Right lobe of liver (tissue), 6 donors: Measurements from ENCODE around the gene BICDL2. TPM values are rescaled to one million over a fixed set of nuclear protein-coding genes. Genes with fewer than 3 reads are reported as not detected.

ENCODE experiments used
- ATAC-seq, 4 donors: fragments of 200-7000 bp; cut with Tn5 transposase; one replicate each; pipeline ENCODE4 v1.9.1; 2020; ENCODE audit warnings: mild to moderate bottlenecking in 4 of 4, moderate library complexity in 4 of 4
- DNase-seq, 3 donors: peaks; one replicate each; pipeline ENCODE4 v3.0.0-alpha.2; 2020
- H3K27ac ChIP-seq, 3 donors: fragments of 200-600 bp; one replicate each; pipeline ENCODE4 v1.8.0; 2022
- H3K27me3 ChIP-seq, 2 donors: fragments of 200-600 bp; one replicate each; pipeline ENCODE4 v1.8.0; 2022
- H3K36me3 ChIP-seq, 4 donors: fragments of 200-600 bp; sonication (generic) in 1 of 4; one replicate each; pipeline versions ENCODE4 v1.5.1 to v1.8.0; 2017 to 2022; ENCODE audit warnings: control low read depth in 1 of 4
- H3K4me1 ChIP-seq, 4 donors: fragments of 200-600 bp; sonication (generic) in 1 of 4; one replicate each; pipeline versions ENCODE4 v1.5.1 to v1.8.0; 2017 to 2022; ENCODE audit warnings: control low read depth in 1 of 4
- H3K4me3 ChIP-seq, 3 donors: fragments of 200-600 bp; one replicate each; pipeline ENCODE4 v1.8.0; 2022
- H3K9me3 ChIP-seq, 4 donors: fragments of 200-600 bp; sonication (generic) in 1 of 4; one replicate each; pipeline versions ENCODE4 v1.5.1 to v1.8.0; 2017 to 2022; ENCODE audit warnings: control low read depth in 1 of 4
- POLR2A ChIP-seq: fragments of 450-650 bp; IDR thresholded peaks from one replicate; pipeline ENCODE4 v1.6.1; 2017; ENCODE audit warnings: antibody characterized with exemption, mild to moderate bottlenecking
- WGBS: methylation state at CpG from one replicate; pipeline ENCODE4 v1.1.6; 2018; ENCODE audit warnings: low coverage, low lambda C conversion rate; ENCODE audit not compliant: insufficient coverage; ENCODE audit errors: missing lambda C conversion rate; 5-methylcytosine and 5-hydroxymethylcytosine counted together
- intact Hi-C, 2 donors: fragments of 100-400 bp; cut with DNase I; formaldehyde crosslinking; loops; one replicate each; pipeline versions ENCODE4 v1.11.2 to v1.14.1; 2022
- total RNA-seq, 6 experiments: library from RNA; depleted of rRNA in 2 of 6; stranded (reverse); fragments of >200 nt in 2 of 6; fragmentation: NEBNext Ultra II Directional in 3 of 6; extraction: Animal tissue kit (Norgen Biotek cat#: 25700) in 3 of 6; gene quantifications; one replicate each; pipeline versions ENCODE4 v1.1.0 to v1.2.4, GENCODE V29; 2016 to 2023
- TF ChIP-seq, protein P1 (sequence below), 4 donors: fragments of 200-600 bp in 3 of 4; fragments of 450-650 bp in 1 of 4; IDR thresholded peaks; one replicate each; pipeline versions ENCODE4 v1.5.1 to v1.8.0; 2016 to 2022; ENCODE audit warnings: antibody characterized with exemption in 4 of 4, mild to moderate bottlenecking in 2 of 4
- donor health status: DM: no; HTN: yes; CAD: no.
- donor health status: DM: no; HTN: no; CAD: no.
- donor health status: DM: no; HTN: no; CAD: no.
- donor health status: DM: no; HTN: yes; CAD: no.
- donor health status: DM: no; HTN: yes; CAD: no.

Gene BICDL2
- total RNA-seq, 6 experiments from 2014 or later: 0.11 to 0.58 (median 0.48) TPM; not detected in 1

DNA sequence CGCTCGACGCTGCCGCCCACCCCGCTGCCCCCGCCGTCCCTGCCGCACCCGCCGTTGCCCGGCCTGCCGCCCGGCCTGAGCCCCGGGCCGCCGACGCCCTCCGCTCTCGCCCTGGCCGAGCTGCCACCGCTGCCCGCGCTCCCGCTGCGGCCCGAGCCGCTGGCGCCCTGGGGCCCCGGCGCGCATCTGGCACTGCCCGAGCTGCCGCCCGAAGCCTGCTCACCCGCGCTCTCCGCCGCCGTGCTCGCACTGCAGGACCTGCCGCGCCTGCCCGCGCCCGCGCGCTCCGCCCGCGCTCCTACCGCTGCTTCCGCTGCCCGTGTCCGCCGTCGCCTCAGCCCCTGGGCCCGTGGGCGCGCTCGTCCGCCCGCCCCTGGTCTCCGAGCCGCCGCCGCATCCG lies 32.4 kb downstream of the BICDL2 start:
- DNase-seq (no peak), ATAC-seq (no peak)
- Histone ChIP-seq H3K36me3 (no peaks in the 10 kb centered on the region), H3K4me1 (peaks cover 0 to 35% (median 18%) of the 10 kb centered on the region in 4 donors), H3K9me3 (no peaks in the 10 kb centered on the region), H3K27ac (peak overlapping the region in 1 of 3 donors; percentile 83), H3K4me3 (peak overlapping the region in 1 of 3 donors; percentile 53), H3K27me3 (no peaks in the 10 kb centered on the region)
- TF ChIP-seq, protein P1, sequence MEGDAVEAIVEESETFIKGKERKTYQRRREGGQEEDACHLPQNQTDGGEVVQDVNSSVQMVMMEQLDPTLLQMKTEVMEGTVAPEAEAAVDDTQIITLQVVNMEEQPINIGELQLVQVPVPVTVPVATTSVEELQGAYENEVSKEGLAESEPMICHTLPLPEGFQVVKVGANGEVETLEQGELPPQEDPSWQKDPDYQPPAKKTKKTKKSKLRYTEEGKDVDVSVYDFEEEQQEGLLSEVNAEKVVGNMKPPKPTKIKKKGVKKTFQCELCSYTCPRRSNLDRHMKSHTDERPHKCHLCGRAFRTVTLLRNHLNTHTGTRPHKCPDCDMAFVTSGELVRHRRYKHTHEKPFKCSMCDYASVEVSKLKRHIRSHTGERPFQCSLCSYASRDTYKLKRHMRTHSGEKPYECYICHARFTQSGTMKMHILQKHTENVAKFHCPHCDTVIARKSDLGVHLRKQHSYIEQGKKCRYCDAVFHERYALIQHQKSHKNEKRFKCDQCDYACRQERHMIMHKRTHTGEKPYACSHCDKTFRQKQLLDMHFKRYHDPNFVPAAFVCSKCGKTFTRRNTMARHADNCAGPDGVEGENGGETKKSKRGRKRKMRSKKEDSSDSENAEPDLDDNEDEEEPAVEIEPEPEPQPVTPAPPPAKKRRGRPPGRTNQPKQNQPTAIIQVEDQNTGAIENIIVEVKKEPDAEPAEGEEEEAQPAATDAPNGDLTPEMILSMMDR (IDR thresholded peaks at IDR 0.05): no peak
- intact Hi-C loops: no loop called here
- WGBS: no CpG with 5 or more reads among the region's 67 CpGs

DNA sequence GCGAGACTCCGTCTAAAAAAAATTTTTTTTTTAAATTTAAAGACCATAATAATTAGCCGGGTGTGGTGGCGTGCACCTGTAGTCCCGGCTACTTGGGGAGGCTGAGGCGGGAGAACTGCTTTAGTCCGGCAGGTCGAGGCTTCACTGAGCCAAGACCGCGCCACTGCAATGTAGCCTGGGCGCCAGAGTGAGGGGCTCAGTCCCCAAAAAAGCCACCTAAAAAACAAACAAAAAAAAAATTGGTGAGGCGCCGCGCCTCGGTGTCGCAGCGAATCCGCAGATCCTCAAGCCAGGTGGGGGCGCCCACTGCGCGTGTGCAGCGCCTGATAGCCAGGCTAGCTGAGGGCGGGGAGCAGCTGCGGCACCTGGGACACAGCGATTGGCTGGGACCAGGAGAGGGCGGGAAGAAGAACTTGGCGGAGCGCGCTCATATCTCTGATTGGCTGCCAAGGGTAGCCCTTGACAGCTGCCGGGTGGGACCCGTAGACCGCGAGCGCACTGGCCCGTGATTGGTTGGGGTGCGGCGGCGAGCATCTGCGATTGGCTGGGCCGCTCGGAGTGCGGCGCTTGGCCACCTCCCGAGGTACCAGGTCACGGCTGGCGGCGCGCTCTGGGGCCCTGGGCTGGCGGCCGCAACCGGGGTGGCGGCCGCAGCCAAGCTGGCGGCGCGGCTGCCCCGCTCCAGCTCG lies 33.0 kb downstream of the BICDL2 start:
- intact Hi-C loops: loop anchor here in 1 of 2 donors (2.0 kb wide), 1 partner anchor 25 kb away; no protein-coding TSS in a partner anchor
- 21% methylated on average over 15 of the region's 58 CpGs for WGBS
- Histone ChIP-seq H3K9me3 (no peaks in the 10 kb centered on the region), H3K4me3 (peak overlapping the region in 1 of 3 donors; percentile 53), H3K27ac (peak overlapping the region in 1 of 3 donors; percentile 83), H3K4me1 (peaks cover 0 to 35% (median 18%) of the 10 kb centered on the region in 4 donors), H3K36me3 (no peaks in the 10 kb centered on the region), H3K27me3 (no peaks in the 10 kb centered on the region)
- DNase-seq: peak; percentile 98 to 99 (median 99)
- TF ChIP-seq, protein P1 (IDR thresholded peaks at IDR 0.05): peak; percentile 46 to 78 (median 58)
- TF ChIP-seq POLR2A: peak; percentile 81
- peak; percentile 82 to 92 (median 88) for ATAC-seq

DNA sequence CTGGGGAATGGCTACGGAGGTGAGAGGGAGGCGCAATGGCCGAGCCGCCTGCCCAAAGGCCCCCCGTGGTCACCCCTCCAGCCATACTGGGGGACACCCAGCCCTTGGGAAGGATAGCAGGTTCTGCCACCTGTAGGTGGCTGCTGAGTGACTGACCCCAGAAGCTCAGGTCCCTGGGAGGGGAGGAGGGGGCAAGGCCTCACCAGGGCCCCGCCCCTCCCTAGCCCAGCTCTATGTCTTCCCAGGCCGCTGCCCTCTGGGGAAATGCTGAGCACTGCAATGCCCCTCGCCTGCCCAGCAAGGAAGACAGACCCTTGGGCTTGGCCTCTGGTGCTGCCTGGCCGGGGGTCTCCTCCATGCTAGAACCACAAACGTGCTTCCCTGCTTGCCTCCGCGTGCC lies 35.4 kb downstream of the BICDL2 start:
- no peaks in the 10 kb centered on the region for H3K36me3 ChIP-seq
- H3K9me3 ChIP-seq: no peaks in the 10 kb centered on the region
- no peaks in the 10 kb centered on the region for H3K27me3 ChIP-seq
- DNase-seq (no peak), ATAC-seq (no peak)
- no peak overlapping the region for H3K4me3 ChIP-seq
- H3K4me1 ChIP-seq: peaks cover 0 to 14% (median 6%) of the 10 kb centered on the region in 4 donors
- WGBS: 94% methylated on average over 3 of the region's 12 CpGs
- no peak overlapping the region for H3K27ac ChIP-seq
- intact Hi-C loops: no loop called here
- TF ChIP-seq POLR2A: no peak
- TF ChIP-seq, protein P1 (IDR thresholded peaks at IDR 0.05): no peak

DNA sequence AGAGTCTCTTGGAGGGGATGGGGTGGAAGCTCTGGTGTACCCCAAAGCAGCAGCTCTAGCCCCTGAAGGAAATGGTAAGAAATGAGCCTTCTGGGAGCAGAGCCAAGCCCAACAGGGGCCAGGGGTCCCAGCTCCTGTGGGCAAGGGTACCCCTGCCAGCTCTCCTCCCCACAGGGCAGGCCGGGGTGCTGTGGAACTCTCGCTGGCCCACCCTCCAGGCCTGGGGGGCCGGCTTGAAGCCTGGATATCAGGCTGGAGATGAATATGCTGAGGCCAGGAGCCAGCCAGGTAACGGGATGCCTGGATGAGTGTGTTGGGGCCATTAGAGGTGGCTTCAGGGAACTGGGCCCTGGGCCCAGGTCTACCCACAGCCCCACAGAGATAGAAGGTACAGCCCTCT lies 36.2 kb downstream of the BICDL2 start:
- H3K4me3 ChIP-seq: no peak overlapping the region
- ATAC-seq: no peak
- H3K27me3 ChIP-seq: no peaks in the 10 kb centered on the region
- 72% methylated on average over 4 of the region's 4 CpGs for WGBS
- H3K4me1 ChIP-seq: peaks cover 0 to 6% (median under 1%) of the 10 kb centered on the region in 4 donors
- no peaks in the 10 kb centered on the region for H3K9me3 ChIP-seq
- no peak for TF ChIP-seq POLR2A
- TF ChIP-seq, protein P1 (IDR thresholded peaks at IDR 0.05): no peak
- no peak overlapping the region for H3K27ac ChIP-seq
- no peaks in the 10 kb centered on the region for H3K36me3 ChIP-seq
- intact Hi-C loops: no loop called here
- DNase-seq: no peak
